ENCODE data around the gene APLP2.
"Not testable (repeated sequence)": the region's sequence is repeated elsewhere in the genome, so short reads cannot be mapped to it uniquely, and the experiment has no call there.

Gene APLP2

GRCh38 chr11:130170345-130170744, 100.7 kb downstream of the APLP2 start:
- no peak for DNase-seq (ENCODE audit: low read depth in 2 of 2)

DNA sequence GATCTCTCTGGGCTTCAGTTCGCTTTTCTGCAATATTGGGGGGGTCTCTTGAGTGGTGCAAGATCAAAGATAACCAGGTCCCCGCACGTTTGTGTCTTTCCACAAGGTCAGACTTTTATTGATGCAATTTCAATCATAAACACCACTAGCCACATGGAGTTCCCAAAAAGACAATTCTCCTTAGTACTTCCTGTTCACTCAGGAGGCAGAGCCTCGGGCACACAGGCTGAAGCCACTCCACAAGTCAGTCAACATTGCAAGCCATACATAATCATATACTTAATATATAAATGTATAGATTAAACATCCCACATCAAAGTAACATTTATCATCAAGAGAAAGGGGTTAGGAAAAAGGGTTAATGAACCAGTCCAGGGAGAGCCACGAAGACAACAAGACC, 101.8 kb downstream of the APLP2 start:
- DNase-seq (ENCODE audit: low read depth in 2 of 2), result no peak

DNA sequence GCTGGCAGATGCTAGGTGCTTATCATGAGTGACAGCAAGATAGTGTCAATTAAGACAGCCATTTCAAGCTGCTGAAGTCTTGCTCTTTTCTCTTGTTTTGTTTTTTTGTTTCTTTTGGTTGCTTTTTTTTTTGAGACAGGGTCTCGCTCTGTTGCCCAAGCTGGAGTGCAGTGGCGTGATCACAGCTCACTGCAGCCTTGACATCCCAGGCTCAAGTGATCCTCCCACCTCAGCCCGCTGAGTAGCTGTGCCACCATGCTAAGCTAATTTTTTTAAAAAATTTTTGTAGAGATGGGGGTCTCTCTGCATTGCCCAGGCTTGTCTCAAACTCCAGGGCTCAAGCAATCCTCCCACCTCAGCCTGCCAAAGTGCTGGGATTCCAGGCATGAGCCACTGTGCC, 102.3 kb downstream of the APLP2 start:
- not testable (repeated sequence) for DNase-seq (ENCODE audit: low read depth in 2 of 2)

- DNase-seq (ENCODE audit: low read depth in 2 of 2), result no peak
Measured at GRCh38 chr11:130174642-130175041, 104.9 kb downstream of the APLP2 start.

DNA sequence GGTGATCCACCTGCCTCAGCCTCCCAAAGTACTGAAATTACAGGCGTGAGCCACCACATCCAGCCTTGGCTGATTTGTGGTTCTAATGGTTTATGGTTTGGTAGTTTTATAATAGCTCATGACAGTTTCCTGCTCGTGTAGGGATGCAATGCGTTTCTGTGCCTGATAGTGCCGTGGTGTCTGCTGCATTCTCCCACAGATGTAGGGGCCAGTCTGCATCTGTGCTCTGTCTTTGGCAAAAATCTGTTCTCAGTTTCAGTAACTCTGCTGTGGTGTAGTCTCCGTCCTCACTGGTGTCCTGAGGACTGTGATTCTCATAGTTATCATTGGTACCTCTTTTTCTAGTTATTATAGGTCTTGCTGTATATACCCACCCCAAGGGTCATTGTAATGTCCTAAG, 106.2 kb downstream of the APLP2 start:
- no peak for DNase-seq (ENCODE audit: low read depth in 2 of 2)

DNA sequence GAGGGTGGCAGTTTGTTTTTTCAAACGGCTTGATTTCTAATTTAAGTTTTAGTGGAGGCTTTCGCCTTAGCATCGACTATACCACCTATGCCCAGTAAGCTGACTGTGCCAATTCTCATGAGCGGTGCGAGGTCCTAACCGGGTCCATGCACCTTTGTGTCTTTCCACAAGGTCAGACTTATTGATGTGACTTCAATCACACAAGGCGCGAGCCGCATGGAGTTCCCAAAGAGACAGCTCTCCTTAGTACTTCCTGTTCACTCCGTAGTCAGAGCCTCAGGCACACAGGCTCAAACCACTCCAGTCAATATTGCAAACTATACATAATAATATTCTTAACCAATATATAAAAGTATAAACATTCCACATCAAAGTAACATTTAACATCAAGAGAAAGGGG, 108.1 kb downstream of the APLP2 start:
- DNase-seq (ENCODE audit: low read depth in 2 of 2), result no peak

GRCh38 chr11:130178441-130179339, 109.0 kb downstream of the APLP2 start:
- DNase-seq (ENCODE audit: low read depth in 2 of 2), result no peak

GRCh38 chr11:130179396-130180306, 110.0 kb downstream of the APLP2 start:
- DNase-seq (ENCODE audit: low read depth in 2 of 2), result no peak

GRCh38 chr11:130180491-130180890, 110.8 kb downstream of the APLP2 start:
- no peak for DNase-seq (ENCODE audit: low read depth in 2 of 2)

- DNase-seq (ENCODE audit: low read depth in 2 of 2), result no peak
Measured at GRCh38 chr11:130180896-130181294, 111.2 kb downstream of the APLP2 start.

- DNase-seq (ENCODE audit: low read depth in 2 of 2), result no peak
Measured at GRCh38 chr11:130181295-130182272, 111.9 kb downstream of the APLP2 start.

DNA sequence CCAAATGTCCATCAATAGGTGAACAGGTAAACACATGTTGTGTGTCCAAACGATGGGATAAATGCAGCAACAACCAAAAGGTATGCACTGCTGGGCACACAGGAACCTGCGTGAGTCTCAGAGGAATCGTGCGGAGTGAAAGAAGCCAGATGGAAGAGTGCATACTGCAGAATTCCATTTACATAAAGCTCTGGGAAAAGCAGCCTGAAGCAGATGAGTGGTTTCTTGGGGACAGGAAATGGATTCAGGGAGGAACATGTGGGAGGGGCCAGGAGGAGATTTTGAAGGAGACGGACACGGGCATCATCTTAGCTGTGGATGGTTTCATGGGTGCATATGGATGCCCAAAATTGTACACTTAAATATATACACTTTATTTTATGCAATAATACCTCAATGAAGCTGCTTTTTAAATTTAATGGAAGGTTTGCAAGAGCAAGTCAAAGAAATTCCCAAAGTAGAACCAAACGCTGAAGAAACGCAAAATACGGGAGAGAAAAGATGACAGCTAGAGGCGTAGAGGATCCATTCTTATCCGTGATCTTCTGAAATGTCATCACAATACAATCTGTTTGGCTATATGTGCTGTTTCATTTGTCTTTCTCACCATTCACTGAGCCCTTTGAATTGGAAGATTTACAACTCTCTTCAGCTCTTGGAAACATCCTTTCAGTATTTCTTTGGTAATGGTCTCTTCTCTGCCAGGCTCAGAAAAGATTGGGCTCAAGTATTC, 114.3 kb downstream of the APLP2 start:
- no peak for DNase-seq (ENCODE audit: low read depth in 2 of 2)

- no peak for DNase-seq (ENCODE audit: low read depth in 2 of 2)
Measured at GRCh38 chr11:130187096-130187495, 117.4 kb downstream of the APLP2 start.

- no peak for DNase-seq (ENCODE audit: low read depth in 2 of 2)
Measured at GRCh38 chr11:130188047-130188446, 118.4 kb downstream of the APLP2 start.

DNA sequence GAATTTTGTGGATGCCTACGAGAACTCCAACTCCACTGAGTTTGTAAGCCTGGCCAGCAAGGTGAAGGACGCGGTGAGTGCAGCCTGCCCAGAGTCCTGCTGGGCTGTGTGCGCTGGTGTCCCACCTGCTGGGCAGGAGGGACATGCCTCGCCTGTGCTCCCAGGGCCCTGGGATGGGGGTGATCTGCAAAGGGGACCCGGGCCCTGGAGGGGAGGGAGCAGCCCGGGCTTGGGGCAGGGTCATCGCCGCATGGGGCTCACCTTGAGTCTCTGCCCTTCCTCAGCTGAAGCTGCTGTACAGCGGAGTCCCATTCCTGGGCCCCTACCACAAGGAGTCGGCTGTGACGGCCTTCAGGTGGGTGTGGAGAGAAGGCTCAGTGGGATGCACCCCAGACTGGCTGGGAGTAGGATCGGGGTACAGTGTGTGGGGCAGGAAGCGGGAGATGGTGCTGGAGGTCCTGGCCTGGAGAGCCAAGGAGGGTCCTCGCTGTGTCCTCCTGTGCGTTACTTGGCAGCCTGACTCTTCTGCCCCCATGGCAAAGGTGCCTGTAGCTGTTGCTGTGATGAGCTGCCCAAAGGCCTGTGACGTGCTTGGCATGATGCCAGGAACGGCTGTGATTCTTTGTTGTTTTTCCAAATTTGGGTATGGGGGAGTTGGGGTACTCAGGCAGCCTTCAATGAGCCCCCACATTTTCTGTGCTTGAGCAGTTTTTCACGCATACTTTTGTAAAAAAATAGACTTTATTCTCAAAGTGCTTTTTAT, 119.1 kb downstream of the APLP2 start:
- no peak for DNase-seq (ENCODE audit: low read depth in 2 of 2)

DNA sequence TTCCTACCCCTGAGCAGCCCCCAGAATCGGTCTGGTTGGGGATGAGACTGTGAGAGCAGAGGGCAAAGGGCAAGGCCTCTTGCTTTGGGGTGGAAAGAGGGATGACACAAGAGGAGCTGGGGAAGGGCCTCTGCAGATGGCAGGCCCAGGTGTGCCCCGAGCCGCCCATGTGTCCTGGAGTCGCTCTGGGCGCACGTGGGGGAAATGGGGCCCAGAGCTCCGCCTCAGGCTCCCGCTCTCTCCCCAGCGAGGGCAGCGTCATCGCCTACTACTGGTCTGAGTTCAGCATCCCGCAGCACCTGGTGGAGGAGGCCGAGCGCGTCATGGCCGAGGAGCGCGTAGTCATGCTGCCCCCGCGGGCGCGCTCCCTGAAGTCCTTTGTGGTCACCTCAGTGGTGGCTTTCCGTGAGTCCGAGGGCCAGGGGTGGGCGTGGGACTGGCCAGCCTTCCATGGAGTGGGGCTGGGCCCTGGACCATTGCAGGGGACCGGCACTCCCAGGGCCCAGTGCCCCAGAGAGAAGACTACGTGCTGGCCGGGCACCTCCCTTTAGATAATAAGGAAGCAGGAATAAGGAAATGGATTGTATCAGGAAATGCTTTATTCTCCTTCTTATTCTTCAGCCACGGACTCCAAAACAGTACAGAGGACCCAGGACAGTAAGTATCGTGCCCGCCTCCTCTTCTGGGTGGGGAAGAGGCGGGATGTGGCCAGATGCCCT, 120.0 kb downstream of the APLP2 start:
- no peak for DNase-seq (ENCODE audit: low read depth in 2 of 2)

- DNase-seq (ENCODE audit: low read depth in 2 of 2), result no peak
Measured at GRCh38 chr11:130190371-130190881, 120.7 kb downstream of the APLP2 start.

GRCh38 chr11:130191896-130192295, 122.2 kb downstream of the APLP2 start:
- DNase-seq (ENCODE audit: low read depth in 2 of 2), result no peak

- no peak for DNase-seq (ENCODE audit: low read depth in 2 of 2)
Measured at GRCh38 chr11:130192845-130193267, 123.2 kb downstream of the APLP2 start.
